B cell (primary cell): ENCODE data around the gene HCN2. TPM values are rescaled to one million over a fixed set of nuclear protein-coding genes. Genes with fewer than 3 reads are reported as not detected.

Experiments used
- ATAC-seq: fragments of 200-7000 bp; cut with Tn5 transposase; one replicate; pipeline ENCODE4 v1.10.0; 2021; ENCODE audit warnings: low read depth, mild to moderate bottlenecking, moderate number of reproducible peaks, moderate library complexity
- CTCF ChIA-PET: fragments of 350-600 bp; sonication (Branson Sonifier 250); formaldehyde crosslinking; loops from one replicate; lab custom pipeline; 2021; ENCODE audit warnings: antibody characterized with exemption, inconsistent platforms; lab: Charles Lee
- POLR2A ChIA-PET: fragments of 350-600 bp; sonication (Branson Sonifier 250); formaldehyde crosslinking; loops from one replicate; lab custom pipeline; 2021; ENCODE audit warnings: antibody characterized with exemption; lab: Charles Lee
- DNase-seq: peaks from one replicate; pipeline ENCODE4 v3.0.0; 2013
- H2AFZ ChIP-seq: 2 replicates; pipeline ENCODE4 v1.6.1; 2012; ENCODE audit warnings: mild to moderate bottlenecking, low read depth, low read length; ENCODE audit not compliant: insufficient read depth, poor library complexity, severe bottlenecking
- H3K27ac ChIP-seq, 2 donors: 1 replicate in 1 of 2; 2 replicates in 1 of 2; pipeline ENCODE4 v1.5.1; 2012 to 2013; ENCODE audit warnings: low read length in 2 of 2, mild to moderate bottlenecking in 2 of 2, moderate library complexity in 1 of 2
- H3K27me3 ChIP-seq, 4 experiments: fragments of 200-600 bp in 1 of 4; sonication (generic) in 1 of 4; replicated peaks in 1 of 4; 1 replicate in 2 of 4; 2 replicates in 2 of 4; pipeline versions ENCODE4 v1.6.1 to v1.7.0; 2013 to 2016; ENCODE audit warnings: low read length in 3 of 4, mild to moderate bottlenecking in 2 of 4, mixed read lengths in 1 of 4, moderate library complexity in 1 of 4; ENCODE audit not compliant: insufficient read depth in 4 of 4, control insufficient read depth in 3 of 4; ENCODE audit errors: control extremely low read depth in 1 of 4
- H3K36me3 ChIP-seq, 2 experiments: replicated peaks in 1 of 2; 1 replicate in 1 of 2; 2 replicates in 1 of 2; pipeline versions ENCODE4 v1.6.1 to v1.7.1; 2013; ENCODE audit warnings: low read length in 1 of 2; ENCODE audit not compliant: insufficient read depth in 2 of 2, control insufficient read depth in 1 of 2; ENCODE audit errors: control extremely low read depth in 1 of 2, extremely low read depth in 1 of 2
- H3K4me1 ChIP-seq, 2 donors: fragments of 200-600 bp in 1 of 2; sonication (generic) in 1 of 2; 1 replicate in 1 of 2; 2 replicates in 1 of 2; pipeline versions ENCODE4 v1.5.1 to v1.6.1; 2013 to 2017; ENCODE audit warnings: low read length in 2 of 2; ENCODE audit not compliant: control insufficient read depth in 2 of 2, insufficient read depth in 2 of 2
- H3K4me2 ChIP-seq: replicated peaks from 2 replicates; pipeline ENCODE3; 2012; ENCODE audit warnings: mild to moderate bottlenecking, low read depth, low read length; ENCODE audit not compliant: poor library complexity, severe bottlenecking
- H3K4me3 ChIP-seq, 5 experiments: fragments of 200-600 bp in 1 of 5; sonication (generic) in 1 of 5; 1 replicate in 3 of 5; 2 replicates in 2 of 5; pipeline versions ENCODE4 v1.5.1 to v1.7.0; 2011 to 2016; ENCODE audit warnings: low read length in 4 of 5, mild to moderate bottlenecking in 4 of 5, low read depth in 2 of 5, control low read depth in 1 of 5, moderate library complexity in 1 of 5; ENCODE audit not compliant: insufficient read depth in 1 of 5; ENCODE audit errors: control extremely low read depth in 1 of 5, extremely low read depth in 1 of 5
- H3K79me2 ChIP-seq: fragments of 200-600 bp; sonication (generic); one replicate; pipeline ENCODE4 v1.6.0; 2016; ENCODE audit warnings: low read length; ENCODE audit not compliant: control insufficient read depth, insufficient read depth
- H3K9ac ChIP-seq: fragments of 200-600 bp; sonication (generic); 2 replicates; pipeline ENCODE4 v1.6.1; 2017; ENCODE audit warnings: mild to moderate bottlenecking, low read length, moderate library complexity
- H3K9me3 ChIP-seq, 3 donors: one replicate each; pipeline versions ENCODE4 v1.6.1 to v1.7.1; 2013; ENCODE audit warnings: low read length in 2 of 3; ENCODE audit not compliant: control insufficient read depth in 2 of 3, insufficient read depth in 1 of 3; ENCODE audit errors: control extremely low read depth in 1 of 3
- H4K20me1 ChIP-seq: 2 replicates; pipeline ENCODE4 v1.6.0; 2012; ENCODE audit warnings: mild to moderate bottlenecking, low read length; ENCODE audit not compliant: insufficient read depth, control insufficient read depth, poor library complexity, severe bottlenecking
- H3K27ac Mint-ChIP-seq: one replicate; pipeline ENCODE4 v1.8.0; 2021; ENCODE audit warnings: mixed read lengths
- H3K27me3 Mint-ChIP-seq: one replicate; pipeline ENCODE4 v1.8.0; 2021; ENCODE audit warnings: mixed read lengths
- H3K4me1 Mint-ChIP-seq: one replicate; pipeline ENCODE4 v1.8.0; 2021; ENCODE audit warnings: mixed read lengths
- H3K4me3 Mint-ChIP-seq: one replicate; pipeline ENCODE4 v1.8.0; 2021; ENCODE audit warnings: mixed read lengths
- H3K9me3 Mint-ChIP-seq: one replicate; pipeline ENCODE4 v1.8.0; 2022; ENCODE audit warnings: mixed read lengths; ENCODE audit not compliant: insufficient read depth
- CTCF ChIP-seq: fragments of 200-600 bp; IDR thresholded peaks from one replicate; pipeline ENCODE4 v1.8.0; 2022; ENCODE audit warnings: antibody characterized with exemption, mild to moderate bottlenecking
- EZH2 ChIP-seq: IDR thresholded peaks from 2 replicates; pipeline ENCODE4 v1.6.1; 2012; ENCODE audit warnings: borderline replicate concordance, low read depth, mild to moderate bottlenecking, moderate library complexity, low read length; ENCODE audit not compliant: insufficient read depth, poor library complexity, severe bottlenecking
- WGBS: methylation state at CpG from one replicate; pipeline ENCODE4 v1.1.5; 2013; ENCODE audit warnings: missing lambda C conversion rate; ENCODE audit not compliant: insufficient coverage; 5-methylcytosine and 5-hydroxymethylcytosine counted together
- intact Hi-C: fragments of 100-400 bp; cut with micrococcal nuclease; formaldehyde crosslinking; loops from one replicate; pipeline ENCODE4 v1.10.0; 2022
- polyA plus RNA-seq: library from polyadenylated mRNA; depleted of rRNA; stranded (reverse); fragments of >200 nt; gene quantifications from 2 replicates; pipeline ENCODE4 v1.2.3, GENCODE V29; 2012
- total RNA-seq, 2 donors: library from RNA; stranded (reverse); fragments of 120-200 nt in 1 of 2; gene quantifications; 1 replicate in 1 of 2; 2 replicates in 1 of 2; pipeline versions ENCODE4 v1.2.3 to v1.2.4, GENCODE V29; 2013 to 2022

HCN2 gene
- total and polyA plus RNA-seq, 2 donors (not counting 1 experiment from before 2014, with no cell fraction given): 0.27 to 0.57 TPM

- intact Hi-C loops: no loop called here
- Histone ChIP-seq H3K4me2 (no peak overlapping the region), H3K36me3 (no peaks in the 10 kb centered on the region), H3K4me3 (no peak overlapping the region), H4K20me1 (no peaks in the 10 kb centered on the region), H3K27ac (no peak overlapping the region), H3K79me2 (no peaks in the 10 kb centered on the region), H2AFZ (no peak overlapping the region), H3K27me3 (peaks cover 0 to 8% (median 0%) of the 10 kb centered on the region in 4 experiments), H3K9ac (no peak overlapping the region), H3K4me1 (no peaks in the 10 kb centered on the region), H3K9me3 (peaks cover 0 to 8% (median 0%) of the 10 kb centered on the region in 3 donors)
- no peaks in the 10 kb centered on the region for H3K9me3 Mint-ChIP-seq
- ATAC-seq (no peak), DNase-seq (no peak)
- CTCF ChIA-PET: no interaction called here
- H3K27ac Mint-ChIP-seq: no peak overlapping the region
- TF ChIP-seq EZH2 (no peak), CTCF (no peak)
- H3K4me3 Mint-ChIP-seq: no peak overlapping the region
- 89% methylated on average over 25 of the region's 26 CpGs for WGBS
- H3K4me1 Mint-ChIP-seq: no peaks in the 10 kb centered on the region
- POLR2A ChIA-PET: no interaction called here
- no peaks in the 10 kb centered on the region for H3K27me3 Mint-ChIP-seq
Measured at GRCh38 chr19:547836-548720, 41.6 kb upstream of the HCN2 start.
